Measurements from ENCODE around the gene ARPC2. TPM values are rescaled to one million over a fixed set of nuclear protein-coding genes. Genes with fewer than 3 reads are reported as not detected.
A peak's percentile ranks its signal among the peaks of the same experiment; 100 is the strongest.

ARPC2 gene
- total RNA-seq, 2 experiments from 2014 or later = 461 to 475 TPM

GRCh38 chr2:218274586-218274985 is 57.6 kb downstream of the ARPC2 start:
- intact Hi-C loops (cut with micrococcal nuclease) = loop anchor here (5.0 kb wide), 1 partner anchor 623 kb away; no protein-coding TSS in a partner anchor
- Mint-ChIP-seq H3K36me3 (ENCODE audit: low read depth) (peaks cover 20% of the 10 kb centered on the region), H3K27ac (no peak overlapping the region), H3K4me1 (ENCODE audit: low read depth) (peaks cover 23% of the 10 kb centered on the region), H3K27me3 (ENCODE audit: low read depth) (no peaks in the 10 kb centered on the region), H3K4me3 (no peak overlapping the region), H3K9me3 (no peaks in the 10 kb centered on the region)
- DNase-seq = no peak
- CTCF ChIA-PET = interaction anchor here (1.2 to 7.4 kb wide), 6 partner anchors 12 to 87 kb away, joined by 3 to 214 read pairs (median 8); partner anchors contain the start of genes CATIP and TMBIM1

GRCh38 chr2:218275371-218276072 is 58.5 kb downstream of the ARPC2 start:
- no peak for DNase-seq
- Mint-ChIP-seq H3K36me3 (ENCODE audit: low read depth) (peaks cover 25% of the 10 kb centered on the region), H3K4me3 (no peak overlapping the region), H3K9me3 (no peaks in the 10 kb centered on the region), H3K27me3 (ENCODE audit: low read depth) (no peaks in the 10 kb centered on the region), H3K27ac (no peak overlapping the region), H3K4me1 (ENCODE audit: low read depth) (peaks cover 29% of the 10 kb centered on the region)
- intact Hi-C loops (cut with micrococcal nuclease) = no loop called here
- CTCF ChIA-PET = interaction anchor here (0.6 to 7.4 kb wide), 8 partner anchors 9 to 425 kb away, joined by 3 to 214 read pairs (median 6); partner anchors contain the start of genes CATIP and TMBIM1

- no peaks in the 10 kb centered on the region for H3K9me3 Mint-ChIP-seq
- no peaks in the 10 kb centered on the region for H3K27me3 Mint-ChIP-seq (ENCODE audit: low read depth)
- peak overlapping the region; percentile 35 for H3K27ac Mint-ChIP-seq
- CTCF ChIA-PET = interaction anchor here (7.4 kb wide), 1 partner anchor 10 kb away, joined by 214 read pairs; the partner anchor contains the start of gene TMBIM1
- peaks cover 29% of the 10 kb centered on the region for H3K36me3 Mint-ChIP-seq (ENCODE audit: low read depth)
- H3K4me3 Mint-ChIP-seq = no peak overlapping the region
- DNase-seq = no peak
- intact Hi-C loops (cut with micrococcal nuclease) = no loop called here
- H3K4me1 Mint-ChIP-seq (ENCODE audit: low read depth) = peaks cover 15% of the 10 kb centered on the region
These were observed 60.2 kb downstream of the ARPC2 start for GRCh38 chr2:218276986-218277755.

- CTCF ChIA-PET = no interaction called here
- Mint-ChIP-seq H3K36me3 (ENCODE audit: low read depth) (peaks cover 29% of the 10 kb centered on the region), H3K9me3 (no peaks in the 10 kb centered on the region), H3K27ac (no peak overlapping the region), H3K4me1 (ENCODE audit: low read depth) (peaks cover 11% of the 10 kb centered on the region), H3K27me3 (ENCODE audit: low read depth) (no peaks in the 10 kb centered on the region), H3K4me3 (no peak overlapping the region)
- intact Hi-C loops (cut with micrococcal nuclease) = no loop called here
- DNase-seq = no peak
These were observed 60.9 kb downstream of the ARPC2 start for GRCh38 chr2:218277921-218278320.

GRCh38 chr2:218278531-218279360 is 61.8 kb downstream of the ARPC2 start:
- Mint-ChIP-seq H3K4me3 (no peak overlapping the region), H3K27me3 (ENCODE audit: low read depth) (no peaks in the 10 kb centered on the region), H3K27ac (no peak overlapping the region), H3K9me3 (no peaks in the 10 kb centered on the region), H3K36me3 (ENCODE audit: low read depth) (peaks cover 28% of the 10 kb centered on the region), H3K4me1 (ENCODE audit: low read depth) (peaks cover 14% of the 10 kb centered on the region)
- CTCF ChIA-PET = no interaction called here
- no peak for DNase-seq
- intact Hi-C loops (cut with micrococcal nuclease) = no loop called here

GRCh38 chr2:218280260-218280870 is 63.4 kb downstream of the ARPC2 start:
- CTCF ChIA-PET = interaction anchor here (12.5 kb wide), 1 partner anchor 7 kb away, joined by 214 read pairs; the partner anchor contains the start of genes AAMP and PNKD
- intact Hi-C loops (cut with micrococcal nuclease) = loop anchor here (10.0 kb wide), 1 partner anchor 974 kb away; the partner anchor contains the start of genes TUBA4A and TUBA4B
- no peaks in the 10 kb centered on the region for H3K27me3 Mint-ChIP-seq (ENCODE audit: low read depth)

GRCh38 chr2:218281449-218281848 is 64.5 kb downstream of the ARPC2 start:
- no peaks in the 10 kb centered on the region for H3K27me3 Mint-ChIP-seq (ENCODE audit: low read depth)
- no peak for DNase-seq
- peaks cover 22% of the 10 kb centered on the region for H3K36me3 Mint-ChIP-seq (ENCODE audit: low read depth)
- no peaks in the 10 kb centered on the region for H3K9me3 Mint-ChIP-seq
- peaks cover 39% of the 10 kb centered on the region for H3K4me1 Mint-ChIP-seq (ENCODE audit: low read depth)
- H3K27ac Mint-ChIP-seq = no peak overlapping the region
- intact Hi-C loops (cut with micrococcal nuclease) = loop anchor here (10.0 kb wide), 1 partner anchor 973 kb away; the partner anchor contains the start of genes TUBA4A and TUBA4B
- CTCF ChIA-PET = interaction anchor here (12.5 kb wide), 1 partner anchor 8 kb away, joined by 214 read pairs; the partner anchor contains the start of genes AAMP and PNKD
- no peak overlapping the region for H3K4me3 Mint-ChIP-seq

More at GRCh38 chr2:218280260-218280870, 63.4 kb downstream of the ARPC2 start:
- no peak for DNase-seq
- peaks cover 22% of the 10 kb centered on the region for H3K36me3 Mint-ChIP-seq (ENCODE audit: low read depth)
- H3K9me3 Mint-ChIP-seq = no peaks in the 10 kb centered on the region
- H3K27ac Mint-ChIP-seq = no peak overlapping the region
- H3K4me3 Mint-ChIP-seq = no peak overlapping the region
- peaks cover 28% of the 10 kb centered on the region for H3K4me1 Mint-ChIP-seq (ENCODE audit: low read depth)

GRCh38 chr2:218282173-218282991 is 65.4 kb downstream of the ARPC2 start:
- no peak for DNase-seq
- Mint-ChIP-seq H3K9me3 (no peaks in the 10 kb centered on the region), H3K4me1 (ENCODE audit: low read depth) (peaks cover 45% of the 10 kb centered on the region), H3K27me3 (ENCODE audit: low read depth) (no peaks in the 10 kb centered on the region), H3K27ac (no peak overlapping the region), H3K4me3 (no peak overlapping the region), H3K36me3 (ENCODE audit: low read depth) (peaks cover 18% of the 10 kb centered on the region)
- CTCF ChIA-PET = interaction anchor here (1.4 to 12.5 kb wide), 2 partner anchors 9 to 10 kb away, joined by 4 to 214 read pairs; partner anchors contain the start of genes AAMP, PNKD and TMBIM1
- intact Hi-C loops (cut with micrococcal nuclease) = loop anchor here (10.0 kb wide), 1 partner anchor 972 kb away; the partner anchor contains the start of genes TUBA4A and TUBA4B

GRCh38 chr2:218284106-218284811 is 67.3 kb downstream of the ARPC2 start:
- CTCF ChIA-PET = interaction anchor here (0.6 to 12.5 kb wide), 4 partner anchors 11 to 153 kb away, joined by 3 to 214 read pairs (median 3); partner anchors contain the start of genes AAMP and PNKD
- intact Hi-C loops (cut with micrococcal nuclease) = loop anchor here (10.0 kb wide), 1 partner anchor 971 kb away; the partner anchor contains the start of genes TUBA4A and TUBA4B
- Mint-ChIP-seq H3K27me3 (ENCODE audit: low read depth) (no peaks in the 10 kb centered on the region), H3K4me1 (ENCODE audit: low read depth) (peaks cover 62% of the 10 kb centered on the region), H3K4me3 (peak overlapping the region; percentile 21), H3K9me3 (no peaks in the 10 kb centered on the region), H3K27ac (peak overlapping the region; percentile 72), H3K36me3 (ENCODE audit: low read depth) (peaks cover 17% of the 10 kb centered on the region)
- DNase-seq = peak; percentile 73

- intact Hi-C loops (cut with micrococcal nuclease) = loop anchor here (1.0 to 10.0 kb wide), 8 partner anchors 15 to 969 kb away; partner anchors contain the start of genes AAMP, CNOT9, PNKD and TTLL4
- H3K4me1 Mint-ChIP-seq (ENCODE audit: low read depth) = peaks cover 69% of the 10 kb centered on the region
- H3K27ac Mint-ChIP-seq = peak overlapping the region; percentile 98
- H3K4me3 Mint-ChIP-seq = peak overlapping the region; percentile 80
- H3K36me3 Mint-ChIP-seq (ENCODE audit: low read depth) = peaks cover 7% of the 10 kb centered on the region
- no peaks in the 10 kb centered on the region for H3K9me3 Mint-ChIP-seq
- CTCF ChIA-PET = interaction anchor here (1.0 to 12.5 kb wide), 2 partner anchors 12 to 16 kb away, joined by 3 to 214 read pairs; partner anchors contain the start of genes AAMP and PNKD
- no peaks in the 10 kb centered on the region for H3K27me3 Mint-ChIP-seq (ENCODE audit: low read depth)
- no peak for DNase-seq
These were observed 68.6 kb downstream of the ARPC2 start for GRCh38 chr2:218285604-218286003.
